Activated CD4-positive, alpha-beta memory T cell treated with anti-CD3 and anti-CD28 coated beads for 36 hours (primary cell): ENCODE data around the gene MTA2. TPM values are rescaled to one million over a fixed set of nuclear protein-coding genes. Genes with fewer than 3 reads are reported as not detected.

Experiments
- CTCF ChIA-PET: fragments of 350-600 bp; sonication (Branson Sonifier 250); formaldehyde crosslinking; loops from one replicate; lab custom pipeline; 2021; ENCODE audit warnings: antibody characterized with exemption, inconsistent platforms; lab: Charles Lee
- POLR2A ChIA-PET: fragments of 350-600 bp; sonication (Branson Sonifier 250); formaldehyde crosslinking; loops from one replicate; lab custom pipeline; 2021; ENCODE audit warnings: antibody characterized with exemption; lab: Charles Lee
- DNase-seq: peaks from one replicate; pipeline ENCODE4 v3.0.0-alpha.2; 2020
- H3K27ac Mint-ChIP-seq: one replicate; pipeline ENCODE4 v1.8.0; 2021; ENCODE audit warnings: mixed read lengths
- H3K27me3 Mint-ChIP-seq: one replicate; pipeline ENCODE4 v1.8.0; 2021; ENCODE audit warnings: mixed read lengths
- H3K36me3 Mint-ChIP-seq: one replicate; pipeline ENCODE4 v1.8.0; 2021; ENCODE audit warnings: mixed read lengths
- H3K4me1 Mint-ChIP-seq: one replicate; pipeline ENCODE4 v1.8.0; 2021; ENCODE audit warnings: low read depth, mixed read lengths
- H3K4me3 Mint-ChIP-seq: one replicate; pipeline ENCODE4 v1.8.0; 2021; ENCODE audit warnings: mild to moderate bottlenecking, mixed read lengths
- H3K9me3 Mint-ChIP-seq: one replicate; pipeline ENCODE4 v1.8.0; 2021; ENCODE audit warnings: mixed read lengths
- intact Hi-C: fragments of 100-400 bp; cut with micrococcal nuclease; formaldehyde crosslinking; loops from one replicate; pipeline ENCODE4 v1.15.1; 2023
- total RNA-seq, 2 experiments: library from RNA; stranded (reverse); gene quantifications; one replicate each; pipeline ENCODE4 v1.2.3, GENCODE V29; 2021

MTA2 gene
- total RNA-seq, 2 experiments from 2014 or later: 166 to 167 TPM

DNA sequence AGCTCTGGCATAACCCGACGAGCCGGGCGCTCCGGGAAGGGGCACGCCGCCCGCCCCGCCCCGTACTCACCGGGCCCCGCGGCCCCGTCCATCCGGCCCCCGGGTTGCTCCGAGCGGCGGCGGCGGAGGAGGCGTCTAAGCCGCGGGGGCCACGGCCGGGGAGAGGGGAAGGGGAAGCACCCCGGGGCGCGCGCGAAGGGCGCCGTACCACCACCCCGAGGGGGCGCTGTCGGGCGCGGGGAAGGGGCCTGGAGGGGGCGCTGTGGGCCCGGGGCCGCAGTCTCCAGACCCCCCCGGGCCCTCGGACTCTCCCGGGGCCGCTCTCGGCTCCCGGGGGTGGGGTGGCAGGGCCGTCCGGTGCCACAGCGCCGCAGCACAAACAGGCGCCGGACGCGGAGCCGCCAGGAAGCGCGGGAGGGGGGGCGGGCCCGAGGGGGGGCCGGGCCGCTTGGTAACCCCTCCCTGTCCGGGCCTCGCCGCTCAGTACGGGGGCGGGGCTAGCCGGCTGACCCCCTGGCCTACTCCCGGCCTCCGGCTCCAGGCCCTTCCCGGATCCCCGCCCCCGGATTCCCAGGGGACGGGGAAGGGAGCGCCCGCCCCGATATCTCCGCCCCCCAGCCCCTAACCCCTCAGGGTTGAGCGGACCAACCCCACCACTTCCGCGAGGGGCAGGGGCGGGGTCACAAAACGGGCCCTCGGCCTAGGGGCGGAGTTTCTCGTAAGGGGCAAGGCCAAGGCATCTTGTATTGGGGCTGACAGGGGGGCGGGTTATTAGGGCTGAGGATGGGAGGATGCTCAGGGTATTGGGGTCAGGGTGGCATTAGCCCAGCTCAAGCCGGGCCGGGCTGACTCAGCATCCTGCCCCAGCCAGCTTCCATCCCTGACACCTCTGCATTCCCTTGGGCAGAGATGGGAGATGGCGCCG is 11.0 kb upstream of the MTA2 start, which contains the start of the genes EML3 and ROM1:
Gene EML3 (minus strand): TSS at position 410 of the 925 bp plus-strand sequence. CDS start 318 bp downstream, at position 92.
Gene ROM1 (plus strand): TSS at position 892 of the 925 bp plus-strand sequence. CDS start 25 bp downstream, at position 917.
- intact Hi-C loops: loop anchor here (1.0 to 5.0 kb wide), 7 partner anchors 10 to 244 kb away; partner anchors contain the start of genes C11orf98, CSKMT and GANAB
- peak; percentile 90 for DNase-seq
- POLR2A ChIA-PET: interaction anchor here (0.6 to 4.3 kb wide), 11 partner anchors 9 to 162 kb away, joined by 3 to 38 read pairs (median 6); partner anchors contain the start of genes B3GAT3, C11orf98, CSKMT and GANAB
- H3K27me3 Mint-ChIP-seq: no peaks in the 10 kb centered on the region
- H3K4me1 Mint-ChIP-seq: peaks cover 45% of the 10 kb centered on the region
- peak within 1 kb of the TSS; percentile 90 for H3K4me3 Mint-ChIP-seq
- CTCF ChIA-PET: interaction anchor here (0.6 to 2.4 kb wide), 22 partner anchors 9 to 193 kb away, joined by 3 to 31 read pairs (median 4); partner anchors contain the start of genes B3GAT3, C11orf98, CSKMT and EEF1G
- peak within 1 kb of the TSS; percentile 95 for H3K27ac Mint-ChIP-seq
- H3K36me3 Mint-ChIP-seq: peaks cover 30% of the 10 kb centered on the region
- no peaks in the 10 kb centered on the region for H3K9me3 Mint-ChIP-seq

DNA sequence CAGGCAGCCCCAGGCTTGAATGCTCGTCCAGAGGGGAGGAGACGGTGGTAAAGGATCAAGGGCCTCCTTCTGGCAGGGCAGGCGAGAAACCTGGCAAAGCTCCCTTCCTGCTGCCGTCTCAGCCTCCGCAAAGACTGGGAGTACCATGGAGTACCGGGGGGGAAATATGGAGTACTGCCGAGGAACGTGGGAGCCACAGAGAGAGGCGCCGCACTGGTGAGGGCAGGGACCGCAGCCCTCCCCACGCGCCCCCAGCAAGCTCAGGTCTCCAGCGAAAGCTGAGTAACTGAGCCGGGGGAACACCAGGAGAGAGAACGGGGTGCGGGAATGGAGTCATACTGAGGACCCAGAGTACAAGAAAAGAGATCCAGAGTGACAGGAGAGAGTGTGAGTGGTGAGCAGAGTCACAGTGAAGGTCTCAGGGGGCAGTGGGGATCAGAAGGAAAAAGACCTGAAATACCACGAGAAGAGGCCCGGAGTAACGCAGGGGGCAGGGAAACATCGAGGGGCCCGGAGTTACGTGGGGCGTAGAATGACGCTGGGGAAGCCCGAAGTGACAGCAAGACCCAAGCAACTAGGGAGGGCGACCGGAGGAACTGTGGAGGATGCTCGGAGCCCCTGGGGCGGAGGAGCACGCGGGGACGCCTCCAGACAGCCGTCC is 10.2 kb upstream of the MTA2 start:
- no peaks in the 10 kb centered on the region for H3K9me3 Mint-ChIP-seq

DNA sequence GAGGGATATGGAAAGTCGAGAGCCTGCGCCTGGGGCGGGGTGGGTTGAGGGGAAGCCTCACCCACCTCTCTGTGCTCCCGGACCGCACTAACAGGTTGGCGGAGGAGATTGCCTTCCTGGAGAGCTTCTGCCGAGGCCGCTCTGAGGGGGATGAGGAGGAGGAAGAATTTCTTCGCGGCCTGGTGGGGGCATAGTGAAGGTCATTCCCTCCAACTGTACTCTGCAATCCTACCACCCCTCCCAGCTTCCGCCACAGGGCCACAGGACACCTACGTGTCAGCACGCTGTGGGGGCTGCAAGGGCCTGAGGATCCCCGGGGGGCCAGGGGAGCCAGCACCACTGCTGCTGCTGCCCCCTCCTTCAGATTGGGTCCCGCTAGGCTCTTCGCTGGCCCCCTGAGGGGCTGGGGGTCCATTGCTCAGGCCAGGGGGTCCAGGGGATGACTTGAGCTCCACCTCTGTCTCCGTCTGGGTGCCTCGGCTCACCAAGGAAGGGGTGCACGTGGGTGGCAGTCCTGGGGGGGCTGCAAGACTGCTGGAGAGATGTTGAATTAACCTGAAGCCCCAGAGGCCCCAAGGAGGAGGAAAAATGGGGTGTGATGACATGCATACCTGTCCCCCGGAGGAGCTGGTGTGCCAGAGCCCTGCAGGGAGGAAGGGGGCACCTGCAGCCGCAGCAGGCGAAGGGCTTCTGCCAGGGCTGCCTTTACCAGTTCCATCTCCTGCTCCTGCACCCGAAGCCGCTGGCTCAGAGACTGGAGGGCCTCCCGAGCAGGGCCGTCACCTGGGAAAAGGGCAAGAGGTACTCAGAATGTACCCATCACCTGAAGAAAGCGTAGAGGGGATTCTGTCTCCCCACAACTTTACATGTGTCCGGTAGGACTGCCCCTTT is 9.4 kb upstream of the MTA2 start:
- no peaks in the 10 kb centered on the region for H3K9me3 Mint-ChIP-seq
- H3K36me3 Mint-ChIP-seq: peaks cover 37% of the 10 kb centered on the region
- peaks cover 47% of the 10 kb centered on the region for H3K4me1 Mint-ChIP-seq
- ChIA-PET POLR2A (interaction anchor here (1.1 to 4.3 kb wide), 9 partner anchors 10 to 61 kb away, joined by 3 to 38 read pairs (median 6); partner anchors contain the start of genes B3GAT3, C11orf98, CSKMT and GANAB), CTCF (interaction anchor here (0.6 to 2.4 kb wide), 25 partner anchors 9 to 282 kb away, joined by 3 to 31 read pairs (median 4); partner anchors contain the start of genes B3GAT3, C11orf98, CSKMT and EEF1G)
- peak overlapping the region; percentile 95 for H3K27ac Mint-ChIP-seq
- no peak for DNase-seq
- H3K27me3 Mint-ChIP-seq: no peaks in the 10 kb centered on the region
- intact Hi-C loops: loop anchor here (5.0 kb wide), 2 partner anchors 81 to 231 kb away; no protein-coding TSS in a partner anchor
- H3K4me3 Mint-ChIP-seq: peak overlapping the region; percentile 90

More for the DNA sequence above, 10.2 kb upstream of the MTA2 start:
- Mint-ChIP-seq H3K36me3 (peaks cover 37% of the 10 kb centered on the region), H3K27ac (peak overlapping the region; percentile 95), H3K4me3 (peak overlapping the region; percentile 90), H3K4me1 (peaks cover 47% of the 10 kb centered on the region), H3K27me3 (no peaks in the 10 kb centered on the region)
- intact Hi-C loops: loop anchor here (1.0 to 5.0 kb wide), 6 partner anchors 12 to 245 kb away; partner anchors contain the start of genes C11orf98, CSKMT and GANAB
- ChIA-PET CTCF (interaction anchor here (0.6 to 2.4 kb wide), 26 partner anchors 10 to 282 kb away, joined by 3 to 31 read pairs (median 4); partner anchors contain the start of genes B3GAT3, C11orf98, CSKMT and EEF1G), POLR2A (interaction anchor here (1.1 to 4.3 kb wide), 10 partner anchors 10 to 60 kb away, joined by 3 to 38 read pairs (median 6); partner anchors contain the start of genes B3GAT3, C11orf98, CSKMT and GANAB)
- DNase-seq: peak; percentile 68

DNA sequence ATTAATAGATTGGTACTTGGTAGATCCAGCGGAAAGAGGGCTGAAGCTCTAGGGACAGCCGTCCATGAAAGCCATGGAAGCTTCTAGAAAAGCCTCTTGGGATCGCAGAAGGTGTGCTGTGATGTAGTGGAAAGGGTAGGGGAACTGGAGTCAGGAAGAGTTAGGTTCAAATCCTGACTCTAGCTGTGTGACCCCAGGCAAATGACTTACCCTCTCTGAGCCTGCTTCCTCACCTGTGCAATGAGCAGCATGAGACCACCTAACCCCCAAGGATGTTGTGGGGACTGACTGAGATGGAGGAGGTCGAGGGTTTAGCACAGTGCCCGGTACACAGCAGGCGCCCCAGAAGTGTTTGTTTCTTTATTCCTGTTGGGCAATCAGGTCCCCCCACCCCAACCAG is 8.7 kb upstream of the MTA2 start:
- CTCF ChIA-PET: interaction anchor here (0.6 to 2.6 kb wide), 4 partner anchors 19 to 186 kb away, joined by 3 to 9 read pairs (median 4); partner anchors contain the start of genes TUT1 and ZBTB3
- no peaks in the 10 kb centered on the region for H3K9me3 Mint-ChIP-seq
- H3K27ac Mint-ChIP-seq: peak overlapping the region; percentile 65
- H3K36me3 Mint-ChIP-seq: peaks cover 38% of the 10 kb centered on the region
- peaks cover 48% of the 10 kb centered on the region for H3K4me1 Mint-ChIP-seq
- intact Hi-C loops: loop anchor here (5.0 kb wide), 2 partner anchors 82 to 232 kb away; no protein-coding TSS in a partner anchor
- POLR2A ChIA-PET: interaction anchor here (1.4 to 4.3 kb wide), 6 partner anchors 9 to 61 kb away, joined by 6 to 38 read pairs (median 8); partner anchors contain the start of genes B3GAT3, C11orf98, CSKMT and INTS5
- H3K27me3 Mint-ChIP-seq: no peaks in the 10 kb centered on the region
- peak overlapping the region; percentile 90 for H3K4me3 Mint-ChIP-seq
- DNase-seq: no peak

DNA sequence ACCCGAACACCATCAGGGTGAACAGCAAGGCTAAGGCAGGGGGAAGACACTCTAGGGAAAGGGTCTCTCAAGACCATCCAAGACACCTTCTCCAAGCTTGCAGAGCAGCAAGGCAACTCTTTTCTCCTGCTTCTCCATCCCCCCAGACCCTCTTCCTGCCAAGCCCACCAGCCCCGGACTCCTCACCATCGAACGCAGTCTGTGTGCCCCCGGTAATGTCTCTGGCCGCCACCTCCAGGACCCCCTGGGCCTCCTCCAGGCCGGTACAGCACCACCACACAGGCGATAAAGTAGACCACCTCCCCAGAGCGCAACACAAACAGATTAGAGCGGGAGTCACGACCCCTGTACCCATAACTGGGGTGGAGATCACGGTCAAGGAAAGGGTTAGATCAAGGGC is 7.1 kb upstream of the MTA2 start:
- intact Hi-C loops: no loop called here
- H3K27me3 Mint-ChIP-seq: no peaks in the 10 kb centered on the region
- peaks cover 47% of the 10 kb centered on the region for H3K36me3 Mint-ChIP-seq
- H3K4me1 Mint-ChIP-seq: peaks cover 41% of the 10 kb centered on the region
- H3K4me3 Mint-ChIP-seq: no peak overlapping the region
- no peak overlapping the region for H3K27ac Mint-ChIP-seq
- no peaks in the 10 kb centered on the region for H3K9me3 Mint-ChIP-seq
- no peak for DNase-seq
- CTCF ChIA-PET: interaction anchor here (2.6 kb wide), 1 partner anchor 86 kb away, joined by 9 read pairs; no protein-coding TSS in a partner anchor
- POLR2A ChIA-PET: interaction anchor here (0.7 kb wide), 1 partner anchor 66 kb away, joined by 3 read pairs; no protein-coding TSS in a partner anchor

DNA sequence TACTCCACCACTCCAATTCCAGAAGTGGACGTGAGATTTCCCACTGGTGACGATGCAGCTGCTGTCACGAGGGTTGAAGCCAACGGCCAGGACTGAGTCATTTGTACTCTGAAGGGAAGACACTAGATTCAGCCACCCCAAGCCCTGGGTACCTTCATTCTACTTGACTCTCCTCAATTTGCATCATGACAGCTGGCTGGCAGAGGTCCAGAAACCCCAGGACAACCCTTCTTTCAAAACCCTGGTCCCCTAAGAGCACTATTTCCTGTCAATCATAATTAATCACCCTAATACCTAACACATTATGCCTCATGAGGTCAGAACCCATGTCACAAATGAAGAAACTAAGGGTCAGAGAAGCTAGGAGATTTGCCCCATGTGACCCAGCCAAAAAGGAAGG is 6.0 kb upstream of the MTA2 start:
- ChIA-PET POLR2A (no interaction called here), CTCF (interaction anchor here (0.7 to 2.6 kb wide), 2 partner anchors 15 to 87 kb away, joined by 3 to 9 read pairs; no protein-coding TSS in a partner anchor)
- Mint-ChIP-seq H3K27me3 (no peaks in the 10 kb centered on the region), H3K4me1 (peaks cover 46% of the 10 kb centered on the region), H3K4me3 (no peak overlapping the region), H3K9me3 (no peaks in the 10 kb centered on the region), H3K27ac (peak overlapping the region; percentile 32), H3K36me3 (peaks cover 54% of the 10 kb centered on the region)
- intact Hi-C loops: no loop called here
- no peak for DNase-seq

DNA sequence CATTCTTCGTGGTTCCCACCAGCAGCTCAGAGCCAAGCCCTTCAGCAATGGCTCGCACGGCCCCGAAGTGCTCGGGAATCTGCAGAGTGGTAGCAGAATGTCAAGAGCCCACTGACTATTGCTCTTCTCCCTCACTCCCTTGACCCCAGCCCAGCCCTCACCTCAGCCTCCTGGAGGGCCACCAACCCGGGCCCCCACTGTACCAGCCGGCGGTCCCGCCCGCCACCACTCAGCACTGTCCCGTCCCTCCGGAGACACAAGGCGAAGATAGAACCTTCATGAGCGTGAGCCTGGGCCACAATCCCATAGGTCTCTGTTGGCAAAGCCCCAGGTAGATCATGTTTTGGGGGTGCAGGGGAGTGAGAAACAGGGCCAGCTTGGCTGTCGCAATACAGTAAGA is 4.2 kb upstream of the MTA2 start:
- Mint-ChIP-seq H3K4me3 (no peak overlapping the region), H3K36me3 (peaks cover 52% of the 10 kb centered on the region), H3K27me3 (no peaks in the 10 kb centered on the region), H3K4me1 (peaks cover 46% of the 10 kb centered on the region), H3K27ac (peak overlapping the region; percentile 5), H3K9me3 (no peaks in the 10 kb centered on the region)
- intact Hi-C loops: no loop called here
- CTCF ChIA-PET: no interaction called here
- no peak for DNase-seq
- POLR2A ChIA-PET: interaction anchor here (1.2 kb wide), 1 partner anchor 15 kb away, joined by 3 read pairs; the partner anchor contains the start of gene TUT1

DNA sequence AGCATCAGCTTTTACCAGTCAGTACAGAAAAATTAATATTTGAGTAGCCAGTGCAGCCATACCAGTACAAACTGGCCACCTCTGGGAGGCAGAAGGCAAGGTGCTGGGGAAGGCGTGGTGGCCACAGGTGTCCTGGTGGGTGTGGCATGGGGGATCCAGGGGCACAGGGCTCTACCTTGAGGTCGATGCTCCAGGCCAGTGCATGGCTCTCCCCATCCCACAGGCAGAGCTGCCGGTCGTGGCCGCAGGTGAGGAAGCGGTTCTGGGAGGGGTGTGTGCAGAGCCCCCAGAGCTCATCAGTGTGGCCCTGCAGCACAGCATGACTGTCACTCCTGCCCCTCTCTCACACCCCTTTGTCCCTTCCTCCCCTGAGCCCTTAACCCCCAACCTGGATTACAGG is 3.8 kb upstream of the MTA2 start:
- CTCF ChIA-PET: no interaction called here
- Mint-ChIP-seq H3K36me3 (peaks cover 55% of the 10 kb centered on the region), H3K27ac (no peak overlapping the region), H3K27me3 (no peaks in the 10 kb centered on the region), H3K9me3 (no peaks in the 10 kb centered on the region), H3K4me3 (no peak overlapping the region), H3K4me1 (peaks cover 41% of the 10 kb centered on the region)
- no peak for DNase-seq
- intact Hi-C loops: no loop called here
- POLR2A ChIA-PET: interaction anchor here (0.6 to 1.2 kb wide), 2 partner anchors 10 to 14 kb away, joined by 3 read pairs; partner anchors contain the start of gene TUT1

DNA sequence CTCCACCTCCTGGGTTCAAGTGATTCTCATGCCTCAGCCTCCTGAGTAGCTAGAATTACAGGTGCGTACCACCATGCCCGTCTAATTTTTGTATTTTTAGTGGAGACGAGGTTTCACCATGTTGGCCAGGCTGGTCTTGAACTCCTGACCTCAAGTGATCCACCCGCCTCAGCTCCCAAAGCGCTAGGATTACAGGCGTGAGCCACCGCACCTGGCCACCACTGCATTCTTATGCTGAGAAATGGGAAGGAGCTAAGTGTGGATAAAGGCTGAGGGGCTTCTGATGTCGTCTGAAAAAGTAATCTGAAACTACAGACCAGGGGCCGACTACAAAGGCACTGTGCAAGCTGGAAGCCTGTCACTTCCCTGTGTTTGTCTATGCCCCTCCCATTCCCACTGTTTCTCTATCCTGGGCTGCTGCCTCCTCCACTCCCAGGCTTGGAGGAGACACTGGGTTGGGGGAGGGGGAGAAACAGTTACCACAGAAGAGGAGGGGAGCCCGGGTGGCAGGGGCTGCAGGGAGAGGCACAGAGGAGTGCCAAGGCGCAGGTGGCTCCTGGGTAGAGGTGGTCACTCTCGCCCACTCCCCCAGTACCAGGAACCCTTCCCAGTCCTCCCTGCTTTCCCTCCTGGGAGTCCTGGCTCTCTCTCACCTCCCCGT is 2.9 kb upstream of the MTA2 start:
- intact Hi-C loops: no loop called here
- H3K4me1 Mint-ChIP-seq: peaks cover 42% of the 10 kb centered on the region
- POLR2A ChIA-PET: no interaction called here
- H3K27me3 Mint-ChIP-seq: no peaks in the 10 kb centered on the region
- CTCF ChIA-PET: no interaction called here
- no peak overlapping the region for H3K4me3 Mint-ChIP-seq
- no peak for DNase-seq
- no peaks in the 10 kb centered on the region for H3K9me3 Mint-ChIP-seq
- peaks cover 55% of the 10 kb centered on the region for H3K36me3 Mint-ChIP-seq
- H3K27ac Mint-ChIP-seq: no peak overlapping the region
